ENCODE measurements around the gene CCR5.

DNA sequence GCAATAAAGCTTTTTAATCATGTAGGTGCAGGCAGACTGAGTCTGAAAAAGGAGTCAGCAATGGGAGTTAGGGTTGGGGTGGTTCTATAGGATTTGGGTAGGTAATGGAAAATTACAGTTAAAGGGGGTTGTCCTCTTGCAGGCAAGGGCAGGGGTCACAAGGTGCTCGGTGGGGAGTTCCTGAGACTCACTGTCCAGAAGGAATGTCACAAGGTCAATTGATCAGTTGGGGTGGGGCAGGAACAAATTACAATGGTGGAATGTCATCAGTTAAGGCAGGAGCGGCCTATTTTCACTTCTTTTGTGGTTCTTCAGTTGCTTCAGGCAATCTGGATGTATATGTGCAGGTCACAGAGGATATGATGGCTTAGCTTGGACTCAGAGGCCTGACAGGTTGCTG is 22.3 kb downstream of the CCR5 start:
- TF ChIP-seq POLR2A (IDR thresholded peaks at IDR 0.05): no peak
- TF ChIP-seq, protein P1, sequence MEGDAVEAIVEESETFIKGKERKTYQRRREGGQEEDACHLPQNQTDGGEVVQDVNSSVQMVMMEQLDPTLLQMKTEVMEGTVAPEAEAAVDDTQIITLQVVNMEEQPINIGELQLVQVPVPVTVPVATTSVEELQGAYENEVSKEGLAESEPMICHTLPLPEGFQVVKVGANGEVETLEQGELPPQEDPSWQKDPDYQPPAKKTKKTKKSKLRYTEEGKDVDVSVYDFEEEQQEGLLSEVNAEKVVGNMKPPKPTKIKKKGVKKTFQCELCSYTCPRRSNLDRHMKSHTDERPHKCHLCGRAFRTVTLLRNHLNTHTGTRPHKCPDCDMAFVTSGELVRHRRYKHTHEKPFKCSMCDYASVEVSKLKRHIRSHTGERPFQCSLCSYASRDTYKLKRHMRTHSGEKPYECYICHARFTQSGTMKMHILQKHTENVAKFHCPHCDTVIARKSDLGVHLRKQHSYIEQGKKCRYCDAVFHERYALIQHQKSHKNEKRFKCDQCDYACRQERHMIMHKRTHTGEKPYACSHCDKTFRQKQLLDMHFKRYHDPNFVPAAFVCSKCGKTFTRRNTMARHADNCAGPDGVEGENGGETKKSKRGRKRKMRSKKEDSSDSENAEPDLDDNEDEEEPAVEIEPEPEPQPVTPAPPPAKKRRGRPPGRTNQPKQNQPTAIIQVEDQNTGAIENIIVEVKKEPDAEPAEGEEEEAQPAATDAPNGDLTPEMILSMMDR (IDR thresholded peaks at IDR 0.05): no peak

Data from Peyer's patch (tissue), 4 donors.